Nasal cavity respiratory epithelium epithelial cell of viscerocranial mucosa (primary cell): ENCODE data around the gene SLITRK3. TPM values are rescaled to one million over a fixed set of nuclear protein-coding genes. Genes with fewer than 3 reads are reported as not detected.

Source experiments
- total RNA-seq: library from RNA; depleted of rRNA; stranded (reverse); fragments of >200 nt; gene quantifications from 2 replicates; pipeline ENCODE4 v1.2.3, GENCODE V29; 2014

Gene SLITRK3, protein sequence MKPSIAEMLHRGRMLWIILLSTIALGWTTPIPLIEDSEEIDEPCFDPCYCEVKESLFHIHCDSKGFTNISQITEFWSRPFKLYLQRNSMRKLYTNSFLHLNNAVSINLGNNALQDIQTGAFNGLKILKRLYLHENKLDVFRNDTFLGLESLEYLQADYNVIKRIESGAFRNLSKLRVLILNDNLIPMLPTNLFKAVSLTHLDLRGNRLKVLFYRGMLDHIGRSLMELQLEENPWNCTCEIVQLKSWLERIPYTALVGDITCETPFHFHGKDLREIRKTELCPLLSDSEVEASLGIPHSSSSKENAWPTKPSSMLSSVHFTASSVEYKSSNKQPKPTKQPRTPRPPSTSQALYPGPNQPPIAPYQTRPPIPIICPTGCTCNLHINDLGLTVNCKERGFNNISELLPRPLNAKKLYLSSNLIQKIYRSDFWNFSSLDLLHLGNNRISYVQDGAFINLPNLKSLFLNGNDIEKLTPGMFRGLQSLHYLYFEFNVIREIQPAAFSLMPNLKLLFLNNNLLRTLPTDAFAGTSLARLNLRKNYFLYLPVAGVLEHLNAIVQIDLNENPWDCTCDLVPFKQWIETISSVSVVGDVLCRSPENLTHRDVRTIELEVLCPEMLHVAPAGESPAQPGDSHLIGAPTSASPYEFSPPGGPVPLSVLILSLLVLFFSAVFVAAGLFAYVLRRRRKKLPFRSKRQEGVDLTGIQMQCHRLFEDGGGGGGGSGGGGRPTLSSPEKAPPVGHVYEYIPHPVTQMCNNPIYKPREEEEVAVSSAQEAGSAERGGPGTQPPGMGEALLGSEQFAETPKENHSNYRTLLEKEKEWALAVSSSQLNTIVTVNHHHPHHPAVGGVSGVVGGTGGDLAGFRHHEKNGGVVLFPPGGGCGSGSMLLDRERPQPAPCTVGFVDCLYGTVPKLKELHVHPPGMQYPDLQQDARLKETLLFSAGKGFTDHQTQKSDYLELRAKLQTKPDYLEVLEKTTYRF
- total RNA-seq: not detected in 2 replicates

DNA sequence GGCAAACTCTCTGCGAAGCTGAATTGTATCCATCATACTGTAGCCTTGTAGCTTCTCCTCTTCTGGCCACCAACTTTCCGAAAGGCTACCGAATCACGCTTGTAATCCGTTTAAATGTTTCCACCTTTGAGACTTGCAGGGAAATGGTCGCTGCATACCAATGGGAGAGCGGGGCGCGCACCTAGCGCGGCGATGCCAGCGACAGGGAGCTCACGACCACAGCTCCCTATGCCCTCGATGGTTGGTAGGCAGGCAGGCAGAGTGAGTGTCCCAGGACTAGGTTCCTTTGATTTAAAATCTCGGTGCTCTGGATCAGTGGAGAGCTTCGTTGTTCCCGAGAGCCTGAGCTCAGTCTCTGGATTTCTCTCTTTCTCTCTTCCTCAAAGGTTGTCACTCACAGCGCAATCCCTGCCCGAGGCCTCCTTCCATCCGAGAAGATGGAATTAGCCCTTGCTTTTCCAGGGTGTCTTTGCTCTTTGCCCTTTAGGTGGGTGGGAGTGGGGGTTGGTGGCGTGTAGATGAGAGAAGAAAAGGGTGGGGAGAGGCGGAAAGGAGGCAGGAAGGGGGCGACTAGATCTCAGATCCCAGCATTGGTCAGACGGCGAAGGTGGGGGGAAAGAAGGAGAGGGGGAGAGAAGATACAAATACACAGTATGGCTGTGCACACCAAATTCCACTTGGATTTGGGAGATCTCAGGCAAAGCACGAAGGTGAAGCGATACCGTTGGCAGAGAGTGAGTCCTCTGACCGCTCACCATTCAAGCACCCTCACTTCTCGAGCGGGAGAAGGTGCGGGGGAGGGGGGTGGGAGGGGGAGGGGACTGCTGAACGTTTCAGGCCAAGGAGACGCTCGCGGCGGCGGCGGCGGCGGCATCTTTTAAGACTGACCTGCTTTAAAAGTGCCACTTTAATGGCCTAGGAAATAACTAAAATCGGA, at the start of gene SLITRK3:
SLITRK3 (minus strand) TSS at position 745 of the 937 bp plus-strand sequence. CDS start 5,554 bp downstream, outside the sequence.

Other genes starting within 250 kb of the SLITRK3 start
- gene SI, start 117.9 kb downstream of the SLITRK3 start, total RNA-seq: not detected in 2 replicates